NOMO-1 (cell line): ENCODE data around the gene C18orf32.
A peak's percentile ranks its signal among the peaks of the same experiment; 100 is the strongest.
"Not testable (repeated sequence)": the region's sequence is repeated elsewhere in the genome, so short reads cannot be mapped to it uniquely, and the experiment has no call there.

Experiments
- DNase-seq, 2 experiments: peaks; one replicate each; lab custom pipeline; 2025; ENCODE audit not compliant: unreplicated experiment in 2 of 2; lab: John Stamatoyannopoulos, UW

The C18orf32 gene

GRCh38 chr18:49486953-49487710 is at the start of gene C18orf32:
Gene C18orf32 (minus strand): TSS chr18:49487234. CDS start chr18:49483748, 3,486 bp downstream.
- peak; percentile 93 to 94 for DNase-seq

- DNase-seq = no peak
Measured at GRCh38 chr18:49534846-49535601, 48.0 kb upstream of the C18orf32 start.

GRCh38 chr18:49531678-49532153 is 44.7 kb upstream of the C18orf32 start:
- DNase-seq = peak; percentile 48 to 68

- DNase-seq = no peak
Measured at GRCh38 chr18:49529596-49529995, 42.6 kb upstream of the C18orf32 start.

GRCh38 chr18:49527631-49528327 is 40.7 kb upstream of the C18orf32 start:
- DNase-seq = no peak

- DNase-seq = no peak
Measured at GRCh38 chr18:49525981-49526380, 38.9 kb upstream of the C18orf32 start.

GRCh38 chr18:49524951-49525350 is 37.9 kb upstream of the C18orf32 start:
- DNase-seq = no peak

- no peak for DNase-seq
Measured at GRCh38 chr18:49524349-49524748, 37.3 kb upstream of the C18orf32 start.

- DNase-seq = not testable (repeated sequence)
Measured at GRCh38 chr18:49523580-49524093, 36.6 kb upstream of the C18orf32 start.

- DNase-seq = no peak
Measured at GRCh38 chr18:49521216-49521835, 34.3 kb upstream of the C18orf32 start.

- no peak for DNase-seq
Measured at GRCh38 chr18:49520661-49521145, 33.7 kb upstream of the C18orf32 start.

- DNase-seq = no peak
Measured at GRCh38 chr18:49519101-49519971, 32.3 kb upstream of the C18orf32 start.

GRCh38 chr18:49517483-49517882 is 30.4 kb upstream of the C18orf32 start:
- no peak for DNase-seq

- no peak for DNase-seq
Measured at GRCh38 chr18:49515516-49515915, 28.5 kb upstream of the C18orf32 start.

- DNase-seq = not testable (repeated sequence)
Measured at GRCh38 chr18:49515003-49515402, 28.0 kb upstream of the C18orf32 start.

- no peak for DNase-seq
Measured at GRCh38 chr18:49514577-49514976, 27.5 kb upstream of the C18orf32 start.

- DNase-seq = not testable (repeated sequence)
Measured at GRCh38 chr18:49512876-49513275, 25.8 kb upstream of the C18orf32 start.

GRCh38 chr18:49510393-49511115 is 23.5 kb upstream of the C18orf32 start:
- peak; percentile 26 to 58 for DNase-seq

GRCh38 chr18:49506438-49506837 is 19.4 kb upstream of the C18orf32 start:
- DNase-seq = not testable (repeated sequence)
